GM12892 (cell line): ENCODE results near the gene DSE.

ENCODE experiments used
- POLR2A ChIP-seq: IDR thresholded peaks from 2 replicates; pipeline ENCODE4 v1.6.1; 2011; ENCODE audit warnings: low read depth, low read length, control low read depth
- POLR2AphosphoS5 ChIP-seq: IDR thresholded peaks from 2 replicates; pipeline ENCODE4 v1.6.1; 2011; ENCODE audit warnings: low read depth, low read length, control low read depth
- TAF1 ChIP-seq: IDR thresholded peaks from 2 replicates; pipeline ENCODE4 v1.6.1; 2011; ENCODE audit warnings: low read depth, mild to moderate bottlenecking, control low read depth, low read length, borderline replicate concordance

- TF ChIP-seq POLR2A (no peak), POLR2AphosphoS5 (no peak), TAF1 (no peak)
Observed at GRCh38 chr6:116456106-116456505, 85.4 kb downstream of the DSE start.
